HL-60 (cell line): Measurements from ENCODE around the gene TBX19.

Experiments
- DNase-seq, 2 experiments: peaks; one replicate each; pipeline ENCODE4 v3.0.0-alpha.2; 2010 to 2020; ENCODE audit warnings: low read depth in 1 of 2, low spot score in 1 of 2
- H3K27ac ChIP-seq: fragments of 250-450 bp; sonication (Bioruptor Pico); replicated peaks from 2 replicates; pipeline ENCODE4 v1.5.1; 2020; ENCODE audit warnings: mild to moderate bottlenecking, moderate library complexity
- H3K27me3 ChIP-seq: fragments of 250-450 bp; sonication (Bioruptor Pico); 2 replicates; pipeline ENCODE4 v1.5.1; 2021; ENCODE audit warnings: mild to moderate bottlenecking, moderate library complexity; ENCODE audit not compliant: insufficient read depth, poor library complexity, severe bottlenecking
- H3K4me3 ChIP-seq: replicated peaks from 2 replicates; pipeline ENCODE4 v1.5.1; 2011; ENCODE audit warnings: mild to moderate bottlenecking, control low read depth, low read length; ENCODE audit not compliant: insufficient read depth
- CTCF ChIP-seq: IDR thresholded peaks from one replicate; pipeline ENCODE4 v1.5.1; 2011; ENCODE audit warnings: low read length, control low read depth, inconsistent platforms; ENCODE audit not compliant: insufficient read depth
- GABPA ChIP-seq: IDR thresholded peaks from 2 replicates; pipeline ENCODE4 v1.6.1; 2012; ENCODE audit warnings: low read depth
- POLR2AphosphoS5 ChIP-seq: IDR thresholded peaks from 2 replicates; pipeline ENCODE4 v1.6.1; 2012; ENCODE audit warnings: low read depth
- REST ChIP-seq: IDR thresholded peaks from 2 replicates; pipeline ENCODE4 v1.6.1; 2012; ENCODE audit warnings: low read depth; ENCODE audit not compliant: insufficient replicate concordance
- SPI1 ChIP-seq: IDR thresholded peaks from 2 replicates; pipeline ENCODE4 v1.6.1; 2012; ENCODE audit warnings: low read depth, mild to moderate bottlenecking, borderline replicate concordance

The TBX19 gene

GRCh38 chr1:168288311-168289052, 7.8 kb downstream of the TBX19 start:
- H3K27me3 ChIP-seq, result no peaks in the 10 kb centered on the region
- no peak for TF ChIP-seq SPI1
- TF ChIP-seq CTCF, result no peak
- TF ChIP-seq REST, result no peak
- no peak for TF ChIP-seq POLR2AphosphoS5
- TF ChIP-seq GABPA, result no peak
- no peak overlapping the region for H3K4me3 ChIP-seq
- no peak for DNase-seq
- no peak overlapping the region for H3K27ac ChIP-seq

GRCh38 chr1:168291222-168291837, 10.7 kb downstream of the TBX19 start:
- no peak for DNase-seq
- Histone ChIP-seq H3K27me3 (no peaks in the 10 kb centered on the region), H3K27ac (no peak overlapping the region), H3K4me3 (no peak overlapping the region)
- TF ChIP-seq SPI1 (no peak), POLR2AphosphoS5 (no peak), CTCF (no peak), REST (no peak), GABPA (no peak)

- DNase-seq, result no peak
- TF ChIP-seq REST (no peak), SPI1 (no peak), POLR2AphosphoS5 (no peak), CTCF (no peak), GABPA (no peak)
- Histone ChIP-seq H3K27me3 (no peaks in the 10 kb centered on the region), H3K27ac (no peak overlapping the region), H3K4me3 (no peak overlapping the region)
These were observed 12.7 kb downstream of the TBX19 start for GRCh38 chr1:168293356-168293755.
